ENCODE data around the gene AAMDC. TPM values are rescaled to one million over a fixed set of nuclear protein-coding genes. Genes with fewer than 3 reads are reported as not detected.
"Not testable (repeated sequence)": the region's sequence is repeated elsewhere in the genome, so short reads cannot be mapped to it uniquely, and the experiment has no call there.

AAMDC gene
- total and polyA plus RNA-seq, 9 donors = 21.8 to 77.6 (median 40.6) TPM

DNA sequence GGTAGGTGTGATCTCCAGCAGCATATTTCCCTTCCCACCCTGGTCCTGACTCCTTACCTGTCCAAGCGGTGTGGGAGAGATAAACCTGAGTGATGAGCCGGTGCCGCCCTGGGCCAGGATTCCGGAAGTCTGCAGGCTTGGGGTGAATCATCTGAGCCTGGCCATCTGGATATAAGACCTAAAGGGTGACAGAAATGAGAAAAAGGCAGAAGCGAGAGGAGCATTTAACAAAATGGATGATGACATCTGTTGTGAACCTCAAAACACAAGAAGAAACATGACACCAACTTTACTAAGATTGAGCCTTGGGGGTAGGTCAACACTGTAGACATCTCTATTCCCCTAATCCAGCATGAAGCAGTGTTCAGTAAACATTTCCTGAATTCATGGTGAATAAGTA lies 62.8 kb downstream of the AAMDC start:
- H3K4me3 ChIP-seq = no peak overlapping the region
- TF ChIP-seq, protein P1, sequence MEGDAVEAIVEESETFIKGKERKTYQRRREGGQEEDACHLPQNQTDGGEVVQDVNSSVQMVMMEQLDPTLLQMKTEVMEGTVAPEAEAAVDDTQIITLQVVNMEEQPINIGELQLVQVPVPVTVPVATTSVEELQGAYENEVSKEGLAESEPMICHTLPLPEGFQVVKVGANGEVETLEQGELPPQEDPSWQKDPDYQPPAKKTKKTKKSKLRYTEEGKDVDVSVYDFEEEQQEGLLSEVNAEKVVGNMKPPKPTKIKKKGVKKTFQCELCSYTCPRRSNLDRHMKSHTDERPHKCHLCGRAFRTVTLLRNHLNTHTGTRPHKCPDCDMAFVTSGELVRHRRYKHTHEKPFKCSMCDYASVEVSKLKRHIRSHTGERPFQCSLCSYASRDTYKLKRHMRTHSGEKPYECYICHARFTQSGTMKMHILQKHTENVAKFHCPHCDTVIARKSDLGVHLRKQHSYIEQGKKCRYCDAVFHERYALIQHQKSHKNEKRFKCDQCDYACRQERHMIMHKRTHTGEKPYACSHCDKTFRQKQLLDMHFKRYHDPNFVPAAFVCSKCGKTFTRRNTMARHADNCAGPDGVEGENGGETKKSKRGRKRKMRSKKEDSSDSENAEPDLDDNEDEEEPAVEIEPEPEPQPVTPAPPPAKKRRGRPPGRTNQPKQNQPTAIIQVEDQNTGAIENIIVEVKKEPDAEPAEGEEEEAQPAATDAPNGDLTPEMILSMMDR (IDR thresholded peaks at IDR 0.05) = no peak
- no peak for TF ChIP-seq EP300 (IDR thresholded peaks at IDR 0.05)
- no peak for TF ChIP-seq POLR2A (IDR thresholded peaks at IDR 0.05)
- no peak for DNase-seq
- WGBS, 3 donors = 92 to 94% (median 93%) methylated on average over 5 of the region's 5 CpGs
- no peak overlapping the region for H3K27ac ChIP-seq
- no peaks in the 10 kb centered on the region for H3K27me3 ChIP-seq
- intact Hi-C loops (cut with DNase I) = no loop called here
- H3K4me1 ChIP-seq (ENCODE audit: insufficient read depth) = no peaks in the 10 kb centered on the region
- no peaks in the 10 kb centered on the region for H3K36me3 ChIP-seq
- no peaks in the 10 kb centered on the region for H3K9me3 ChIP-seq

DNA sequence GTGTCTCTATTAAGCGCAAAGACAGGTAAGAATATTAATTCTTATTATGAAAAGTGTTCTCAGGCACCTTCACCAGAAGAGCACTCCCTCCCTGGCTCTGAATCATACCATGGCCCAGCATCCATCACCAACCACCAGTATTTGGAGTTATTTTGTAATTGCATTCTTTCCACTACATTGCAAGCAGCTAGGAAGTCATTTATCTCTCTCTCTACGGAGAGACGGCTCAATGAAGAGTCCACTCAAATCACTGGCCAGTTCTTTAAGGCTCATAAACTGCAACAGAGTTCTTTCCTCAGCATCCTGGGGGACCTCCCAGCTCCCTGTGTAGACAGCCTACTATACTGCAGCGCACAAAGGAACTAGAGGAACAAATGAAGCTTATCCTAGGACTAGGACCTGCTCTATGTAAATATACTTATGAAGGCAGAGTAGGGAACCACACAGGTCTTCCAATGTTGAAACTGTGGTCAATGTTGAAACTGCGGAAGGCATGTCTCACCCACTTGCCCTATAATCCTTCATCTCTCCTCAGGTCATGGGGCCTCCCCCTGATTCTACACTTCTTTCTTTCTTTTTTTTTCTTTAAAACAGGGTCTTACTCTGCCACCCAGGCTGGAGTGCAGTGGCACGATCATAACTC lies 63.4 kb downstream of the AAMDC start:
- no peak for TF ChIP-seq POLR2A (IDR thresholded peaks at IDR 0.05)
- WGBS, 3 donors = 71 to 86% (median 85%) methylated on average over 6 of the region's 6 CpGs
- intact Hi-C loops (cut with DNase I) = no loop called here
- H3K36me3 ChIP-seq = no peaks in the 10 kb centered on the region
- H3K27ac ChIP-seq = no peak overlapping the region
- H3K4me1 ChIP-seq (ENCODE audit: insufficient read depth) = no peaks in the 10 kb centered on the region
- H3K27me3 ChIP-seq = no peaks in the 10 kb centered on the region
- H3K4me3 ChIP-seq = no peak overlapping the region
- no peaks in the 10 kb centered on the region for H3K9me3 ChIP-seq
- no peak for DNase-seq

DNA sequence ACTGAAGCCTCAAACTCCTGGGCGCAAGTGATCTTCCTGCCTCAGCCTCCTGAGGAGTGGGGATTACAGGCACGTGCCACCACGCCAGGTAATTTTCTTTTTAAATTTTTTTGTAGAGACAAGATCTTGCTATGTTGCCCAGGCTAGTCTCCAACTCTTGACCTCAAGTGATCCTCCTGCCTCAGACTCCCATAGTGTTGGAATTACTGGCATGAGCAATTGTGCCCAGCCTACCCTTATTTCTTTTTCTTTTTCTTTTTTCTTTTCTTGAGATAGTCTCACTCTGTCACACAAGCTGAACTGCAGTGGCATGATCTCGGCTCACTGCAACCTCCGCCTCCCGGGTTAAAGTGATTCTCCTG lies 63.9 kb downstream of the AAMDC start:
- 96 to 98% (median 97%) methylated on average over 6 of the region's 6 CpGs for WGBS, 3 donors
- DNase-seq = no peak
- no peaks in the 10 kb centered on the region for H3K9me3 ChIP-seq
- no peaks in the 10 kb centered on the region for H3K4me1 ChIP-seq (ENCODE audit: insufficient read depth)
- intact Hi-C loops (cut with DNase I) = no loop called here
- H3K27ac ChIP-seq = no peak overlapping the region
- no peaks in the 10 kb centered on the region for H3K27me3 ChIP-seq
- TF ChIP-seq, protein P1 (IDR thresholded peaks at IDR 0.05) = no peak
- TF ChIP-seq EP300 (IDR thresholded peaks at IDR 0.05) = no peak
- TF ChIP-seq POLR2A (IDR thresholded peaks at IDR 0.05) = no peak
- H3K4me3 ChIP-seq = no peak overlapping the region
- no peaks in the 10 kb centered on the region for H3K36me3 ChIP-seq

DNA sequence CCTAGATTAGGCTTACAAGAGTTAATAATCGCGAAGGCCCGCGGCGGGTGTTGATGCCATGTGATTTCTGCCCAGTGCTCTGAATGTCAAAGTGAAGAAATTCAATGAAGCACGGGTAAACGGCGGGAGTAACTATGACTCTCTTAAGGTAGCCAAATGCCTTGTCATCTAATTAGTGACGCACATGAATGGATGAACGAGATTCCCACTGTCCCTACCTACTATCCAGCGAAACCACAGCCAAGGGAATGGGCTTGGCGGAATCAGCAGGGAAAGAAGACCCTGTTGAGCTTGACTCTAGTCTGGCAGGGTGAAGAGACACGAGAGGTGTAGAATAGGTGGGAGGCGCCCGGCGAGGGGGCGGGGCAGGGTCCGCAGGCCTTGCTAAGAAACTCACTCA lies 65.5 kb downstream of the AAMDC start:
- Histone ChIP-seq H3K9me3 (no peaks in the 10 kb centered on the region), H3K27ac (no peak overlapping the region), H3K27me3 (no peaks in the 10 kb centered on the region), H3K4me3 (no peak overlapping the region), H3K36me3 (no peaks in the 10 kb centered on the region), H3K4me1 (ENCODE audit: insufficient read depth) (no peaks in the 10 kb centered on the region)
- no peak for DNase-seq
- 88 to 96% (median 95%) methylated on average over 18 of the region's 18 CpGs for WGBS, 3 donors
- intact Hi-C loops (cut with DNase I) = no loop called here
- TF ChIP-seq, protein P1 (IDR thresholded peaks at IDR 0.05) = no peak
- TF ChIP-seq POLR2A (IDR thresholded peaks at IDR 0.05) = no peak
- TF ChIP-seq EP300 (IDR thresholded peaks at IDR 0.05) = no peak

DNA sequence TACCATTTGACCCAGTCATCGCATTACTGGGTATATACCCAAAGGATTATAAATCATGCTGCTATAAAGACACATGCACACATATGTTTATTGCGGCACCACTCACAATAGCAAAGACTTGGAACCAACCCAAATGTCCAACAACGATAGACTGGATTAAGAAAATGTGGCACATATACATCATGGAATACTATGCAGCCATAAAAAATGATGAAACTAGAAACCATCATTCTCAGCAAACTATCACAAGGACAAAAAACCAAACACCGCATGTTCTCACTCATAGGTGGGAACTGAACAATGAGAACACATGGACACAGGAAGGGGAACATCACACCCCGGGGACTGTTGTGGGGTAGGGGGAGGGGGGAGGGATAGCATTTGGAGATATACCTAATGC lies 68.1 kb downstream of the AAMDC start:
- DNase-seq; H3K27ac ChIP-seq; intact Hi-C loops (cut with DNase I); H3K36me3 ChIP-seq; H3K4me3 ChIP-seq; H3K27me3 ChIP-seq; H3K9me3 ChIP-seq; H3K4me1 ChIP-seq (ENCODE audit: insufficient read depth): not testable (repeated sequence)
- 97 to 99% (median 98%) methylated on average over 5 of the region's 5 CpGs for WGBS, 3 donors

DNA sequence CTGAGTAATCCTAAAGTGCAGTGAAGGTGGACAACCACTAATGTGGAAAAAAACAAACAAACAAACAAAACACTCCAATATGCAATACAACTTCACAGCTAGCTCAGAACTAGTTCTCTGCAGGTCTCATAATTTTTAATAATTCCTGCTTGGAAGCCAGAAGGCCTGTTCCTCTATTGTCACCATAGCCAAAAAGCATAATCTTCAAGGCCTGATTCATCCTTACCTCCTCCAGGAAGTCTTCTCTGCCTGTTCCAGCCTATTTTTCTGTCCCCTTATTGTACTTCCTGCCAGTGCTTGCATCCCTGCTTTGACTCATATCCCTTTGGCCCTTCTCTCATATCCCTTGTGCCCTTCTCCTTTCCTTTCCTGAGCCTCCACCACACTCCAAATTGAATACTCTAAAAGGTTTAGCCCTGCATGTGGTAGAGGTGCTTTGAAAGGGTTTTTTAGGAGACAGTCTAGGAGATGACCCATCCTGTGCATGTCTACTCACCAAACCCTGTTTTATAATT lies 69.2 kb downstream of the AAMDC start:
- H3K9me3 ChIP-seq; intact Hi-C loops (cut with DNase I); H3K27ac ChIP-seq; H3K36me3 ChIP-seq; H3K4me1 ChIP-seq (ENCODE audit: insufficient read depth); H3K4me3 ChIP-seq; H3K27me3 ChIP-seq; DNase-seq: not testable (repeated sequence)

DNA sequence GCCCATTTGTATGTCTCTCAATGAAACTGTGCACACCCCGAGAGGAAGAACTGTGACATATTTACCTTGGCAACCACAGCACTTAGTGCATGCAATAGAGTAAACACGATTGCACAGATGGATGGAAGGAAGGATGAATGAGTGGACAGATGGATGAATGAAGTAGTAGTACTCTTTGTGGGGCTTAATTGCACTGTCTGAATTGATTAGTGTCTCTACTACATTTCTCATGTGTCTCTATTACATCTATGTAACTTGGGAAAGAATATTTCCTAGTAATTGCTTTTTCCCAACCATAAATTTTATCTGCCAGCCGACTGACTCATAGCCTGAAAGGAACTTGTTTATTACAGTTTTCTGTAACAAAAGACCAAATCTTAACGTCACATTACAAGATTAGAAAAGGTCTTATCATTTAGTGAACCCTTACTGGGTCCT lies 69.7 kb downstream of the AAMDC start:
- H3K27me3 ChIP-seq; H3K9me3 ChIP-seq; H3K4me1 ChIP-seq (ENCODE audit: insufficient read depth); H3K27ac ChIP-seq; intact Hi-C loops (cut with DNase I); DNase-seq; H3K4me3 ChIP-seq; H3K36me3 ChIP-seq: not testable (repeated sequence)
- WGBS, 3 donors = 28 to 42% (median 28%) methylated on average over 4 of the region's 4 CpGs

DNA sequence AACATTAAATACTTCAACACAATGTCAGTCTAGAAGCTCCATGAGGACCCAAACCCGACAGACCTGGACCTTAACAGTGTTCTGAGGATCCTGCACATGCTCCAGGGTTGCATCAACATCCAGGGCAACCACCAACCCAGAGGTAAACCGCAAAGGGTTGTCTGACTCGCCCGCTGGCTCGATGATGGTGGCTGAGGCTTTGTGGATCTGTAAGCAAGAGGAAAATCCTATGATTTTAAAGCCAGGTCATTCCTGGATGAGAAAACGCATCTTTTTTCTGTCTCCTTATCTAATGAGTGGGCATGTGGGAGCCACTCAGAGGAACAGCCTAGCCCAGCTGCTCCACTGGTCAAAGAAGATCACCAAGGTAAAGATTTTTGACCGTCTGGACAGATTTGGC lies 70.3 kb downstream of the AAMDC start:
- H3K4me3 ChIP-seq; H3K9me3 ChIP-seq; H3K27me3 ChIP-seq; H3K4me1 ChIP-seq (ENCODE audit: insufficient read depth); H3K27ac ChIP-seq; DNase-seq; H3K36me3 ChIP-seq; intact Hi-C loops (cut with DNase I): not testable (repeated sequence)
- WGBS, 3 donors = 86 to 91% (median 89%) methylated on average over 7 of the region's 7 CpGs

DNA sequence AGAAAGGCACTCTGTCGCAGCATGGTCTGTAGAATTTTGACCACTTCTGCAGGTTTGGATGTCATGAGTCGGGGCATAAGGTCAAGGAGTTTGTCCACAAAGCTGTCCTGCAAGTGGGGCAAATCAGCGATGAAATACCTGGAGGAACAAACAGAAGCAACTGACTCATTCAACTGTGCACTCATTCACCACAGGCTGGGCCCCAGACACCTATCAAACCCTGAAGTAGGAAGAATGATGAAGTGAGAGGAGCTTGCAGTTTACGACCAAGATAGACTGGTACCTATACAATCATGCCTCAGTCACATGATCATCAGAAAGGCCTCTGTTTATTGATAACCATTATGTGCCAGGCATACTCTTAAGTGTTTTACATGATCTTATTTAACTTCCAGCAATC lies 70.8 kb downstream of the AAMDC start:
- H3K36me3 ChIP-seq; H3K27ac ChIP-seq; H3K4me1 ChIP-seq (ENCODE audit: insufficient read depth); H3K27me3 ChIP-seq; DNase-seq; H3K4me3 ChIP-seq; H3K9me3 ChIP-seq; intact Hi-C loops (cut with DNase I): not testable (repeated sequence)
- 93 to 97% (median 94%) methylated on average over 2 to 4 of the region's 4 CpGs for WGBS, 3 donors
